GM12878 (cell line): Measurements from ENCODE around the gene SLC1A5. TPM values are rescaled to one million over a fixed set of nuclear protein-coding genes. Genes with fewer than 3 reads are reported as not detected.
A peak's percentile ranks its signal among the peaks of the same experiment; 100 is the strongest.

ENCODE experiments used
- ATAC-seq: fragments of 200-7000 bp; cut with Tn5 transposase; 3 replicates; pipeline ENCODE4 v1.9.1; 2020; ENCODE audit warnings: mild to moderate bottlenecking, moderate library complexity
- BruUV-seq: library from RNA; stranded (reverse); fragments of 400-500 nt; replicated peaks from 2 replicates; lab custom pipeline; 2021; lab: Mats Ljungman, UMichigan
- CTCF ChIA-PET: fragments of 300-600 bp; sonication (Branson Sonifier 250); formaldehyde crosslinking; extraction: SDS; loops from one replicate; lab custom pipeline; 2021; ENCODE audit warnings: inconsistent platforms; lab: Yijun Ruan, JAX
- POLR2A ChIA-PET: fragments of 350-600 bp; formaldehyde crosslinking; extraction: SDS; loops from one replicate; lab custom pipeline; 2021; ENCODE audit warnings: inconsistent platforms; lab: Charles Lee
- RAD21 ChIA-PET: fragments of 300-600 bp; sonication (Branson Sonifier 250); formaldehyde crosslinking; loops from one replicate; lab custom pipeline; 2023; ENCODE audit warnings: antibody characterized with exemption; ENCODE audit not compliant: unreplicated experiment; lab: Charles Lee
- SMC1A ChIA-PET: fragments of 300-600 bp; sonication (Branson Sonifier 250); formaldehyde crosslinking; loops from one replicate; lab custom pipeline; 2023; ENCODE audit not compliant: unreplicated experiment, uncharacterized antibody; lab: Charles Lee
- DNase-seq: peaks from one replicate; pipeline ENCODE4 v3.0.0-alpha.2; 2011; ENCODE audit warnings: low read depth, low spot score
- FAIRE-seq: peaks from 3 replicates; lab custom pipeline; 2011; peaks lifted over from hg19 to GRCh38; lab: Jason Lieb, UNC
- H2AFZ ChIP-seq: 2 replicates; pipeline ENCODE4 v1.6.0; 2011; ENCODE audit warnings: low read depth, low read length, control low read depth; ENCODE audit not compliant: control insufficient read depth
- H3K27ac ChIP-seq: 2 replicates; pipeline ENCODE4 v1.5.1; 2011; ENCODE audit warnings: control low read depth; ENCODE audit not compliant: control insufficient read depth, insufficient read depth
- H3K27me3 ChIP-seq, 2 experiments: replicated peaks in 1 of 2; 2 replicates each; pipeline versions ENCODE4 v1.6.0 to v1.6.1; 2011; ENCODE audit warnings: low read length in 1 of 2; ENCODE audit not compliant: control insufficient read depth in 2 of 2, insufficient read depth in 2 of 2
- H3K36me3 ChIP-seq, 2 experiments: 2 replicates each; pipeline ENCODE4 v1.5.1; 2011; ENCODE audit warnings: low read length in 1 of 2; ENCODE audit not compliant: control insufficient read depth in 2 of 2, insufficient read depth in 2 of 2
- H3K4me1 ChIP-seq: 2 replicates; pipeline ENCODE4 v1.6.1; 2011; ENCODE audit warnings: mild to moderate bottlenecking, low read length, moderate library complexity, mixed read lengths; ENCODE audit not compliant: control insufficient read depth, insufficient read depth
- H3K4me2 ChIP-seq: 2 replicates; pipeline ENCODE4 v1.6.0; 2011; ENCODE audit warnings: control low read depth; ENCODE audit not compliant: control insufficient read depth, insufficient read depth
- H3K4me3 ChIP-seq: fragments of 200-600 bp; sonication (generic); 2 replicates; pipeline ENCODE4 v1.5.1; 2016
- H3K79me2 ChIP-seq: 2 replicates; pipeline ENCODE4 v1.6.0; 2011; ENCODE audit warnings: low read length; ENCODE audit not compliant: control insufficient read depth, insufficient read depth
- H3K9ac ChIP-seq: 2 replicates; pipeline ENCODE4 v1.8.0; 2011; ENCODE audit warnings: low read length, control low read depth, mixed read lengths; ENCODE audit not compliant: control insufficient read depth, insufficient read depth
- H3K9me3 ChIP-seq: replicated peaks from 3 replicates; pipeline ENCODE4 v1.5.1; 2011; ENCODE audit warnings: mild to moderate bottlenecking, low read length; ENCODE audit not compliant: control insufficient read depth, insufficient read depth
- H4K20me1 ChIP-seq: 2 replicates; pipeline ENCODE4 v1.6.0; 2011; ENCODE audit not compliant: control insufficient read depth, insufficient read depth
- ASH2L ChIP-seq: fragments of 300-600, 200-600 bp; sonication (generic); IDR thresholded peaks from 2 replicates; pipeline ENCODE4 v1.6.1; 2017; ENCODE audit warnings: low read depth, mild to moderate bottlenecking, borderline replicate concordance
- BCL11A ChIP-seq: IDR thresholded peaks from 2 replicates; pipeline ENCODE4 v1.6.1; 2011; ENCODE audit warnings: low read depth, low read length
- CHD2 ChIP-seq: IDR thresholded peaks from 2 replicates; pipeline ENCODE4 v1.6.1; 2011; ENCODE audit warnings: low read depth, low read length, improper control_type of control experiment, borderline replicate concordance
- CHD4 ChIP-seq: fragments of 200-600 bp; sonication (generic); IDR thresholded peaks from 2 replicates; pipeline ENCODE4 v1.6.1; 2016; ENCODE audit warnings: mild to moderate bottlenecking
- ETV6 ChIP-seq, 2 experiments: fragments of 450-650 bp in 1 of 2; IDR thresholded peaks in 1 of 2; conservative IDR thresholded peaks in 1 of 2; 2 replicates each; pipeline ENCODE4 v1.6.1; 2014; ENCODE audit warnings: antibody characterized with exemption in 1 of 2, borderline replicate concordance in 1 of 2, low read depth in 1 of 2, mild to moderate bottlenecking in 1 of 2, moderate library complexity in 1 of 2
- HDAC6 ChIP-seq: fragments of 200-600 bp; sonication (generic); IDR thresholded peaks from one replicate; pipeline ENCODE4 v1.8.0; 2017; ENCODE audit warnings: antibody characterized with exemption; ENCODE audit not compliant: unreplicated experiment
- IRF3 ChIP-seq: fragments of 450-650 bp; IDR thresholded peaks from 2 replicates; pipeline ENCODE4 v1.6.1; 2014; ENCODE audit warnings: mild to moderate bottlenecking
- MEF2A ChIP-seq: IDR thresholded peaks from 2 replicates; pipeline ENCODE4 v1.6.1; 2011; ENCODE audit warnings: low read depth, mild to moderate bottlenecking, low read length, moderate library complexity; ENCODE audit not compliant: insufficient read depth
- MEF2B ChIP-seq: fragments of 450-650 bp; IDR thresholded peaks from 2 replicates; pipeline ENCODE4 v1.6.1; 2018; ENCODE audit warnings: mild to moderate bottlenecking, moderate library complexity; ENCODE audit not compliant: partially characterized antibody, poor library complexity, severe bottlenecking
- NFYB ChIP-seq: IDR thresholded peaks from 2 replicates; pipeline ENCODE4 v1.6.1; 2011; ENCODE audit warnings: low read depth, mild to moderate bottlenecking, low read length, improper control_type of control experiment, moderate library complexity; ENCODE audit not compliant: insufficient read depth
- PAX8 ChIP-seq: fragments of 450-650 bp; IDR thresholded peaks from 2 replicates; pipeline ENCODE4 v1.6.1; 2017; ENCODE audit warnings: mild to moderate bottlenecking, moderate library complexity
- PKNOX1 ChIP-seq: fragments of 450-650 bp; IDR thresholded peaks from 2 replicates; pipeline ENCODE4 v1.6.1; 2016; ENCODE audit warnings: mild to moderate bottlenecking
- RCOR1 ChIP-seq: conservative IDR thresholded peaks from 2 replicates; pipeline ENCODE4 v1.6.1; 2012; ENCODE audit warnings: low read depth, low read length, improper control_type of control experiment
- RUNX3 ChIP-seq: IDR thresholded peaks from 2 replicates; pipeline ENCODE4 v1.6.1; 2012; ENCODE audit warnings: low read length, inconsistent platforms
- SIX5 ChIP-seq: IDR thresholded peaks from 2 replicates; pipeline ENCODE4 v1.6.1; 2011; ENCODE audit warnings: mild to moderate bottlenecking, low read depth, low read length, moderate library complexity; ENCODE audit not compliant: severe bottlenecking
- SMAD5 ChIP-seq: IDR thresholded peaks from 2 replicates; pipeline ENCODE4 v1.6.1; 2016; ENCODE audit warnings: antibody characterized with exemption, low read depth
- SREBF1 ChIP-seq: IDR thresholded peaks from 2 replicates; pipeline ENCODE4 v1.6.1; 2012; ENCODE audit warnings: mild to moderate bottlenecking, low read length
- TCF12 ChIP-seq: IDR thresholded peaks from 2 replicates; pipeline ENCODE4 v1.6.1; 2011; ENCODE audit warnings: low read depth, mild to moderate bottlenecking, low read length
- USF2 ChIP-seq: IDR thresholded peaks from 2 replicates; pipeline ENCODE4 v1.6.1; 2011; ENCODE audit warnings: low read depth, low read length, improper control_type of control experiment, borderline replicate concordance
- YBX1 ChIP-seq: fragments of 450-650 bp; IDR thresholded peaks from 2 replicates; pipeline ENCODE4 v1.6.1; 2016; ENCODE audit warnings: antibody characterized with exemption
- ZNF384 ChIP-seq: IDR thresholded peaks from 2 replicates; pipeline ENCODE4 v1.6.1; 2012; ENCODE audit warnings: low read depth, mild to moderate bottlenecking, low read length, improper control_type of control experiment, borderline replicate concordance
- WGBS: methylation state at CpG from one replicate; pipeline ENCODE4 v1.1.6; 2016; ENCODE audit warnings: low lambda C conversion rate; ENCODE audit not compliant: insufficient replicate concordance, insufficient coverage; ENCODE audit errors: missing lambda C conversion rate; 5-methylcytosine and 5-hydroxymethylcytosine counted together
- in situ Hi-C: fragments of 300-500 bp; cut with MboI; formaldehyde crosslinking; loops from 9 replicates; pipeline ENCODE4 v1.14.3; 2018; ENCODE audit warnings: mixed read lengths
- intact Hi-C: fragments of 100-400 bp; cut with micrococcal nuclease; formaldehyde crosslinking; loops from one replicate; pipeline ENCODE4 v1.14.2; 2022; ENCODE audit not compliant: unreplicated experiment
- polyA plus RNA-seq, 11 experiments: library from polyadenylated mRNA; depleted of rRNA in 4 of 11; unstranded in 6 of 11; stranded (reverse) in 5 of 11; fragments of >200 nt; fragmentation: Nextera tagmentation in 4 of 11; fragmentation: Illumina TruSeq in 1 of 11; extraction: Ambion mirVana in 4 of 11; extraction: Trizol in 1 of 11; gene quantifications; 1 replicate in 1 of 11; 2 replicates in 10 of 11; pipeline versions ENCODE4 v1.2.1 to v1.2.3, GENCODE V29; 2011 to 2016; ENCODE audit warnings: inconsistent platforms in 2 of 11, missing spikeins in 2 of 11, low read depth in 1 of 11
- total RNA-seq, 4 experiments: library from RNA; depleted of rRNA in 3 of 4; stranded (reverse); fragments of >200 nt in 3 of 4; fragmentation: Illumina TruSeq in 1 of 4; extraction: Trizol in 1 of 4; gene quantifications; 2 replicates each; pipeline versions ENCODE4 v1.2.1 to v1.2.3, GENCODE V29; 2013 to 2021

Gene SLC1A5
- total and polyA plus RNA-seq, 10 of the 15 experiments (the other 5 are each of a cell fraction or from before 2014, with no cell fraction given) = 9.1 to 129 (median 60.9) TPM

- Histone ChIP-seq H2AFZ (peak overlapping the region; percentile 36), H3K9ac (peak overlapping the region; percentile 65), H3K4me1 (0 out of 2 replicates have a peak, but pooled peaks cover 7% of the 10 kb centered on the region), H3K79me2 (peaks cover 65% of the 10 kb centered on the region), H3K27me3 (no peaks in the 10 kb centered on the region), H3K9me3 (no peaks in the 10 kb centered on the region; the same call in 2 of the 3 replicates), H3K36me3 (peaks cover 6 to 10% of the 10 kb centered on the region in 2 experiments; a peak in 3 of 4 replicates), H3K27ac (peak overlapping the region; percentile 94), H3K4me2 (peak overlapping the region; percentile 81), H4K20me1 (no peaks in the 10 kb centered on the region; the same call in 1 of the 2 replicates), H3K4me3 (peak overlapping the region; percentile 100)
- ATAC-seq = peak; percentile 34
- 2% methylated on average over 20 of the region's 20 CpGs for WGBS
- peak; percentile 47 for FAIRE-seq
- POLR2A ChIA-PET = interaction anchor here (0.6 to 3.1 kb wide), 4 partner anchors 16 to 74 kb away, joined by 3 to 13 read pairs (median 4); no protein-coding TSS in a partner anchor
- RAD21 ChIA-PET = interaction anchor here (0.6 to 1.0 kb wide), 4 partner anchors 20 to 65 kb away, joined by 3 to 5 read pairs (median 3); no protein-coding TSS in a partner anchor
- in situ Hi-C loops (no loop called here), intact Hi-C loops (loop anchor here (5.0 kb wide), 1 partner anchor 36 kb away; no protein-coding TSS in a partner anchor)
- CTCF ChIA-PET = interaction anchor here (0.8 to 4.4 kb wide), 9 partner anchors 14 to 54 kb away, joined by 3 to 43 read pairs (median 14); no protein-coding TSS in a partner anchor
- SMC1A ChIA-PET = interaction anchor here (2.1 to 2.5 kb wide), 4 partner anchors 19 to 54 kb away, joined by 6 to 11 read pairs (median 8); no protein-coding TSS in a partner anchor
- no TSS peak for BruUV-seq
- no peak for DNase-seq
- TF ChIP-seq PKNOX1 (peak; percentile 23; the same call in 1 of the 2 replicates), CHD2 (no peak), USF2 (peak; percentile 9; the same call in 1 of the 2 replicates), HDAC6 (no peak), RUNX3 (peak; percentile 20), PAX8 (no peak), BCL11A (no peak), RCOR1 (no peak), ETV6 (conservative IDR thresholded peaks at IDR 0.05 in 1 of 2, IDR thresholded peaks at IDR 0.05 in 1 of 2; ENCODE audit: borderline replicate concordance in 1 of 2, low read depth in 1 of 2) (peak in 1 of 2 experiments; percentile 99; a peak in 2 of 4 replicates), IRF3 (no peak), MEF2A (0 out of 2 replicates have a peak, but pooled peaks have one; percentile 28), CHD4 (no peak), ZNF384 (no peak), MEF2B (no peak), TCF12 (peak; percentile 25; the same call in 1 of the 2 replicates), SMAD5 (no peak), YBX1 (no peak), SIX5 (no peak), SREBF1 (no peak), NFYB (no peak), ASH2L (no peak)
Observed at GRCh38 chr19:46786236-46787039, 2.0 kb downstream of the SLC1A5 start.
